GOT3 (cell line): Measurements from ENCODE around the gene LAYN.

Experiments
- DNase-seq: peaks from one replicate; lab custom pipeline; 2025; ENCODE audit warnings: mixed read lengths; lab: John Stamatoyannopoulos, UW

LAYN gene

DNA sequence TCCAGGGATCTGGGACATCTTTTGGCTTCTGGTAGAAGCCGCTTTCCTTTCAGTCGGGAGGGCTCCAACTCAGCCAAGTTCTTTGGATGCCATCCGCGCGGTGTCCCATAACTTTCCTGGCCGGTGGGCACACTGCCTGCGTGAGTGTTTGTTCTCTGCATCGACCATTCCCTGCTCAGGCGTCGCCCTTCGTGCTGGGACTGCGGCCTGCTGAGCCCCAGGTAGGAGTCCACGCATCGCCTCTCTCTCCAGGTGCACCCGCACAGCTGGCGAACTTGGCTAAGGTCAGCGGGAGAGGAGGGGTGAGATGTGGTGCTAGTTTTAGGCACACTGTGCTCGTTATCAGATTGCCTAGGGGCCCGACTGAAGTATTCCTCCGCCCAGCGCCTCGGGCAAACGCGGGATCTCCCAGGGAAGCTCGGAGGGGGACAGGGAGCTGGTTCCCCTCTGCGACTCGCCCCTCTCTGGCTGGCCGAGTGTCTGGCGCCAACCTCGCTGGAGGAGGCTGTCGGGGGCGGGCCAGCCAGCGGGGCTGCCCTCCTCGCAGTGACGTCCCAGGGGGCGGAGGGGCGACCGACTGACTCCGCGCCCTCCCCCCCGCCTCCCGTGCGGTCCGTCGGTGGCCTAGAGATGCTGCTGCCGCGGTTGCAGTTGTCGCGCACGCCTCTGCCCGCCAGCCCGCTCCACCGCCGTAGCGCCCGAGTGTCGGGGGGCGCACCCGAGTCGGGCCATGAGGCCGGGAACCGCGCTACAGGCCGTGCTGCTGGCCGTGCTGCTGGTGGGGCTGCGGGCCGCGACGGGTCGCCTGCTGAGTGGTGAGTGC lies at the start of gene LAYN:
LAYN (plus strand) TSS at position 607 of the 823 bp plus-strand sequence; CDS start at position 731, 124 bp downstream.
- DNase-seq = no peak

- DNase-seq = no peak
These were observed 46.5 kb upstream of the LAYN start for GRCh38 chr11:111494040-111494439.

DNA sequence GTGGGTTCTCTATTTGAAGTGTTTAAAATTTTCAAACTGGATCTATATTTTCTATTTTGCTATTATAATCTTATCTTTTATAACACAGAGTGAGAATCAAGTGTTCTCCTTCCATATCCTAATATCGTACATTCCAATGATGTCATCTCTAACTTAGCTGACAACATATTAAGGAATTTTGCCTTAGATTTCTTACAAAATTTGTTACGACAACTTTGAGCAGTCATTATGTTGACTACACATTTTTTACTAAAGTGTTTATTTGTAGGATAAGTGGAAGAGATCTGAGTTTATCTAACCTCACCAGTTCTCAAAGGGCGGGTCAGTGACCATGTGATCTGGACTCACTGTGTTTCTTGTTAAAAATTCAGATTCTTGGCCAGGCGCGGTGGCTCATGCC lies 41.0 kb upstream of the LAYN start:
- DNase-seq = no peak

GRCh38 chr11:111500481-111500880 lies 40.0 kb upstream of the LAYN start:
- DNase-seq = no peak

DNA sequence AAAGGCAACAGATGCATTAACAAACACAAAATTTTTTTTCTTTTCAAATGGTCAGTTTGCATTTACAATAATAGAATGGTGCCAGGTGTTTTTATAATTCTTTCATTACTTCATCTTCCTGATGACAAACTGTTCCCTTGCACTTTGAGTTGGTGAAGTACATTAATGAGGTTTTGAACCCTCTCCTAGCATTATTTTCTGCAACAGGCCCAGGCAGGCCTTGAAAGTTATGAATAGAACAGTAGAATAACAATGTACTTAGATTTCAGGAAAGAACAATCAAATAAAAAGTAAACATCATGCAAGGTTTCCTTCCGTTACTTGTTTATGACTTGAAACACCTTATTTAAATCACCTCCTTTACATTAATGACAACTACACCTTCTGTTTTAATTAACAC lies 37.9 kb upstream of the LAYN start:
- no peak for DNase-seq

DNA sequence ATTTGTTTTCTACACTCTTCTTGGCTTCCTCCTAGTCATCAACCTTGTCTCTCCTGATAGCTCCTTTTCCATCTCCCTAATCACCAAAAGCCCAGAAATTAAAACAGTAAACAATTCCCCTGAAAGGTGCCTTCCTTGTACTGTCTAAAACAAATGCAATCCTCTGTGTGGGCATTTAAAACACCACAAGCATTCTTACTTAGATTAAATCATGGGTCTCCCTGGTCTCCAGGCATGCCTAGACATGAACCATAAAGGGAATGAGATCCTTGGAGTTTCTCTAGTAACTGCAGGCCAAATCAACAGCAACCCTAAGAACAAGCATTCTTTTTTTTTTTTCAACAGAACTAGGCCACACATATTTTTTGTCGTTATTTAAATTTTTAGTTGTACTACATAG lies 30.2 kb upstream of the LAYN start:
- DNase-seq = no peak

DNA sequence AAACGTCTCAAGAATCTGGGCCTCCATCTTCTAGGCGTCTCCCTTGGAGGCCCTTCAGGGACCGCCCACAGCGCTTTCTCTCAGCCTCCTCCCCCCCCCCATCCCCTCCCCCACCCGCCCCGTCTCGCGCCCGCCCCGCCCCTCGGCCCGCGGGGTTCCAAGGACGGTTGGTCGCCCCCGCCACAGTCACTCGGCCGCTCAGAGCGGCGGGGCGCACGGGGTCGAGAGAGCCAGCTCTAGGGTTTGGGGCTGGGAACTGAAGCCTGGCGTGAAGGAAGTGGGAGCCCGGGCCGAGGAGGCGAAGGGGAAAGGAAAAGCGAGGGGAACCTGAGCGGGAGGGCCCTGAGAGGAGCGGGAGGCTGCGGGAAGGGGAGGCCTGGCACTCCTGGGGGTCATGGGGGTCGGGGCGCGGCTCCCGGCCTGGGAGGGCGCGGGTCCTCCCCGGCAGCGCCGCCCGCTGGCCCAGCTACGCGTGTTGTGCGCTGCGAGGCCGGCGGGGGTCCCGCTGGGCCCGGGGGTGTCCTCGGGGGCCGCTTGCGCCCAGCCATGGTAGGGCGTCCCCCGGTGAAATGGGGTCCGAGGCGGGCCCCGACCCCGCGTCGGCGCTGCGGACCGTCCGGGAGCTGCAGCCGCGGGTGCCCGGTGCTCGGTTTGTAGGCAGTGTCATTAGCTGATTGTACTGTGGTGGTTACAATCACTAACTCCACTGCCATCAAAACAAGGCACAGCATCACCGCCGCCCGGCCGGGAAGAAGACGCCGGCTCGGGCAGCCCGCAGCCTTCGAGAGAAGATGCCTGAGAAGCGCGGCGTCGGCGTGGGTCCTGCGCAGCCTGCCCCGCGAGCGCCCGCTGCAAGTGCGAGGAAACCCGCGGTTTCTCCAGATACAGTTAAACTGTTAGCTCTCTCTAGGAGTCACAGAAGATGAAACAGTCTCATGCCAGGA lies 28.0 kb upstream of the LAYN start, which contains the start of gene BTG4:
BTG4 (minus strand) TSS at position 91 of the 944 bp plus-strand sequence. CDS start 13,610 bp downstream, outside the sequence.
- DNase-seq = no peak

GRCh38 chr11:111513240-111513605 lies 27.3 kb upstream of the LAYN start:
- DNase-seq = no peak

GRCh38 chr11:111514216-111515031 lies 26.1 kb upstream of the LAYN start, which contains the start of gene HOATZ:
Gene HOATZ (plus strand): TSS chr11:111514778. CDS start chr11:111514785, 7 bp downstream.
- DNase-seq = no peak

DNA sequence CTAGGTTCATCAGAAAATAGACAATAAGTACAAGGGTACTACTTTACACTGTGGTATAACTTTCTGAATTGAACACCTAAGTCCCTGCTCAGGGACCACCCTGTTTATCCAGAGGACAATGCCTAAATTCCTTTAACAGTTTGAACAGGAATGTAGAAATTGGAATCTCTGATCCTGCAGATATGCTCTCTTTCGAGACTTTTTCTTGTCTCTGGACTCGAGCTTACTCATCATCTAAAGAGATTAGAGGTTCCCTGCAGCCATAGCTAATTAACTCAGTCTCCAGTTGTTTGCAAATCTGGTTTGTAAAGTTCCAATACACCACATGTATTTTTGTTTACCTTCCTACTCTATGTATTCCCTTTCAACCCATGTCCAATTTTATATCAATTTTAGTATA lies 24.9 kb upstream of the LAYN start:
- DNase-seq = no peak

- no peak for DNase-seq
These were observed 21.9 kb upstream of the LAYN start for GRCh38 chr11:111518668-111519067.

- DNase-seq = no peak
These were observed 20.0 kb upstream of the LAYN start for GRCh38 chr11:111520560-111520959.

DNA sequence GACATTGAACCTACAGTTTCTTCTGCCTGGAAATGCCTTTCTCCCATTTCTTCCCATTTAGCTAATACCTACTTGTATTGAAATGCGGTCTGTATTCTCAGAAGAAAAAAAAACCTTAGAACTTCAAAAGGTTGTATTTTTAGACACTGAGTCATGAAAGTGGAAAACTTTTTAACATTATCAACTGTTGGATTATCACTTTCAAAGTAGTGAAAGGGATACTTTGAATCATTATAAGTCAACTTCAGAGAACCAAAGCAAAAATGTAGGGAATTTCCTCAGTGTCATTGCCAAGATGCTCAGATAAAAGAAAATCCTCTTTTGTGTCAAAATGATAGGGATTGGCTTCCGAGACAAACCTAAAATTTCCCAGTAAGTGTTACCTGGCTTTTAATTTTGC lies 19.4 kb upstream of the LAYN start:
- no peak for DNase-seq

DNA sequence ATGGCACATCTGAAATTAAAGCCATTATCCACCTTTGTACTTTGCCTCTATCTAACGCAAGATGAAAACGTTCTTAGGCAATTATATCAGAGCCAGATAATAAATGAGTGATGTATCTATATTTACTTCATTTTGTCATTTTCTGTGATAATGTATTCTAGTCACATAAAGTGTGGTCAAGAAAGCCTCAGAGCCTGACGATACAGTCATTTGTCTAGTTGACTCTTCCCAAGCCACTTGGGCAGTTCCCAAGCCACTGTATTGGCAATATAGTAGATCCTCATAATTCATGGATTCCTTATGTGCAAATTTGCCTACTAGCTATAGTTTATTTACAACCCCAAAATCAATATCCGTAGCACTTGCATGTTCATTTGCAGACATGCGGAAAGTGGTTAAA lies 18.1 kb upstream of the LAYN start:
- DNase-seq = no peak

DNA sequence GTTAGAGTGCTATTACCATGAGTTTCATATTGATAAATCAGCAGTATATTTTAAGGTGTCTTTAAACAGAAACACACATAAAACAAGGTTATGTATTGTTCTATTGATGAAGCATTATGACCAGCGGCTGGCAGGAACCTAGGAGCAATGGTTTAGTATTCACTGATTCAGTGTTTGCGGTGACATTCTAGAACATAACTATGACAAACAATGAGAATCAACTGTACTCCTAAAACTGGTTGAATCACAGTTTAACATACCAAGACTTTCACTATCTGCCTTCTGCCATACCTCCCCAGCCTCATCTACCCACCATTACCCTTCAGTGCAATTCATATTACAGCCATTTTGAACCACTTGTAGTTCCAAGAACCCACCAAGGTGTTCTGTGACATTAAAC lies 17.2 kb upstream of the LAYN start:
- DNase-seq = no peak

GRCh38 chr11:111524056-111524455 lies 16.5 kb upstream of the LAYN start:
- no peak for DNase-seq

DNA sequence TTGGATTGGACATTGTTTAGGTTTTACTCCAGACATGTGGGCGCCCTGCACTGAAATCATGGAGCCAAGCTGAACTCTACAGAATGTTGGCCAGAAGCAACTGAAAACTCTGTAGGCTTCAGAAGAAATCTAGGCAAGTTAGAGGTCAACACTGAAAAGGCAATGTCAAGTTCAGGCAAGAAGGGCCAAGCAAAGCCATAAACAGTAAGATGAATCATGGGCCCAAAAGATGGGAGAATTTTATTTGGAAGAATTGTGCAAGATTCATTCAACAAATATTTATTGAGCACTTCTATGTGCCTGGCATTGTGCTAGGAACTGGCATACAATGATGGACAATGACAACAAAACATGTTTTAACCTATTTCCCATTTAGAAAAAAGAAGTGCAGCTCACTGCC lies 15.1 kb upstream of the LAYN start:
- DNase-seq = no peak

DNA sequence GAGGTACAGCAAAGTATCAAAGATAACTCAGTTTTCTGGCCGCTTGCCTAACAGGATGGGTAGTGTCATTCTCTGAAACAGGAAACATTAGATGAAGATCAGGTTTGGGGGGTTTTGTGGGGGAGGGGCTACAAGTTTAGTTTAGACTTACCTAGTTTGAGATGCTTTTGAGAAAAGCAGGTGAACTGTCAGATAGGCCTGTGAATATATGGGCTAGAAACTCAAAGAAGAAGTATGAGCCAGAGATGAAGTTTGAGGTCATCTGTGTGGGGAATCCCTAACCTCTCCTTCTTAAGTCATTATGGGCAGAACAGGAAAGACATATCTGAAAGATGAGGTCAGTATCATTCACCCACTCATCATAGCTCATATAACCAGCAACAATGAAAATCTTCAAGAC lies 14.0 kb upstream of the LAYN start:
- no peak for DNase-seq

DNA sequence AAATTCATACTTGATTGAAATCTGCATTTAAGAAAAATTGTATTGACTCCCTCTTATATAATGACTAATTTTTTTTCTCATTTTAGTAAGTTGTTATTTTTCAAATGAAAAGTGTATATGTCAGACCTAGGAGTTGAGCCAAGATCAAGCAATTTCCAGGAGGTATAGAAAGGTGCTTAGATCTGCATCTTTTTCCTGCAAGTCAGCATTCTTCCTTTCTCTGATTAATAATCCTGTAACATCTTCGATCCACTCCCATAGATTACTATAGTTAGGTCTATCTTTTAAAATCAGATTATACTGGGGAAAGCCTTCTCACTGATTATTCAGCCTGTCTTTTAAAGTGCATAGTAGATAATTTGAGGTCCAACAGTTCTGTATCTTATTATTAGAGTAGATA lies 13.2 kb upstream of the LAYN start:
- no peak for DNase-seq

- DNase-seq = no peak
These were observed 12.0 kb upstream of the LAYN start for GRCh38 chr11:111528557-111528956.

DNA sequence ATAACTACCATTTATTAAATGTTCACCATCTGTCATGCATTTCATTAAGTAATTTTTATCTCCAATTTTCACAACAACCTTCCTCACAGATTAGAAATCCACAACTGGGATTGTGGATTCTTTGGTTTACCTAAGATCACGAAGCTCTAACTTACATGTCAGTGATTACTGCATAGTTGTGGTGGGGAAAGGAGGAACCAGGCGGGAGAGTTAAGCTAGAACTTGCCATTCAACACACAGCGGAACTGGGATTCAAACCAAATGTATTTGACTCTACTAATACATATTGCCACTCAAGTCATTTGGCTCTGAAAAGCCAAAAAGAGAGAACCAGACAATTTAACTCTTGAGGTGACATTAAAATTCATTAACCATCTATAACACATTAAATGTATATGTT lies 10.4 kb upstream of the LAYN start:
- DNase-seq = no peak

GRCh38 chr11:111531136-111531535 lies 9.4 kb upstream of the LAYN start:
- DNase-seq = no peak
